Stimulated activated CD4-positive, alpha-beta T cell treated with anti-CD3 and anti-CD28 coated beads, Interleukin-2, amount 100 ng/mL, for 4 hours (primary cell): ENCODE measurements around the gene ANKRD13C.

Source experiments
- DNase-seq: peaks from one replicate; pipeline ENCODE4 v3.0.0-alpha.2; 2020; ENCODE audit warnings: low read depth

ANKRD13C gene

DNA sequence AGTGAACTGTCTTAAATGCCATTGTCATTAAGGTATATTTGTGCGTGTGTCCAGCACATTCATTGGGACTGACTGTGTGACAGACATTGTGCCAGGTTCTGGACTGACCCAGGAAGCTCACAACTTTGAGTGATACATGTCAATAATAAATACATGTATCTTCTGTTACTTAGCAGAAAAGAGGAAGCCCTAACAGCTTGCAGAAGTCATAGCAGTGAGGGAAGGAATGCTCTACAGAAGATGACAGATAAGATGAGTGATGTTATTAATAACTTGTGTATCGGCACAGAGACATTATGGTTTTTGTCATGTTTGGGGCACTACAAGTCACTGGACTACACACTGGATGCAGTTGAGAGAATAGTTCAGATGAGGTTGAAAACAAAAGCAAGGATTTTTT, 134.5 kb downstream of the ANKRD13C start:
- no peak for DNase-seq

DNA sequence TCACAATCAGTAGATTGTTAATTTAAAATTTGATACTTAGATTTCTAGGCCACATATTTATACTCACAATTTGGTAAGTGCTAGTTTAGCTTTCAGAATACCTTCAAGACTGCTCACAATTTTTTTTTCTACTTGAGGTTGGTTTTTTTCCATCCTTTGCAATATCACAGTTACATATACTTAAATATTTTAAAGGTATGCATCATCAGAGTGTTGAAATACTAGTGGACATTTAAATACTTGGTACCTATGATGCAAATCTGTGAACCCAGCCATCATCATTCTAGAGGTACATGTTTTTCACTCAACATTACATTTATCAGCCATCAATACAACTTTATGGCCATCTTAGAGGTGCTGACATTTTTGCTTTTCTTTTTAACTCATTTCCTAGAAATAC, 143.0 kb downstream of the ANKRD13C start:
- DNase-seq, result no peak

DNA sequence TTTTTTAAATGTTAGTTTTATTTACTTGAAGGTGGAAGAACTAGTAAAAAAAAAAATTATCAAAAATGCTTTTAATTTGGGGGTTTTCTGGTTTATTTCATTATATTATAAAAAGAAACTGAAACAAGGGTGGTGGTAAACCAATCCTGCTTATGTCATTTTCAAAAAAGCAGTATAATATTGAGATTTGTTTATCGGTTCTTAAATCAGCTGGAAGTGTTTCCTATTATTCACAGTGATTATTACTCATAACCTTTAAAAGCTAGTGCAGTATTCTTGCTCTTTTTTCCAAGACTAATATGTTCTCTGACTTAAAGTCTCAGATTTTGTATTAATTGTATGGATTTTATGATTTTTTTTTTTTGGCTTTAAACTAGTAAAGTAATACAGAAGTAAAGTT, 143.7 kb downstream of the ANKRD13C start:
- DNase-seq, result no peak
